GM06990 (cell line): ENCODE data around the gene SAMD9.
A peak's percentile ranks its signal among the peaks of the same experiment; 100 is the strongest.

Experiments
- DNase-seq: peaks from one replicate; pipeline ENCODE4 v3.0.0-alpha.2; 2011; ENCODE audit not compliant: insufficient read length; ENCODE audit errors: extremely low read depth
- H3K27me3 ChIP-seq: replicated peaks from 2 replicates; pipeline ENCODE4 v1.6.0; 2011; ENCODE audit warnings: low read length; ENCODE audit not compliant: control insufficient read depth, insufficient read depth
- H3K36me3 ChIP-seq: 2 replicates; pipeline ENCODE4 v1.5.1; 2011; ENCODE audit warnings: low read length; ENCODE audit not compliant: control insufficient read depth, insufficient read depth
- H3K4me3 ChIP-seq: replicated peaks from 2 replicates; pipeline ENCODE4 v1.5.1; 2011; ENCODE audit warnings: low read depth, mild to moderate bottlenecking, control low read depth, low read length
- CTCF ChIP-seq: IDR thresholded peaks from 2 replicates; pipeline ENCODE4 v1.5.1; 2011; ENCODE audit warnings: low read length, control low read depth, mild to moderate bottlenecking, inconsistent platforms; ENCODE audit not compliant: insufficient read depth, poor library complexity, severe bottlenecking

Gene SAMD9

GRCh38 chr7:93117852-93118530 lies at the start of gene SAMD9:
SAMD9 (minus strand) TSS chr7:93117979; CDS start chr7:93106097, 11,882 bp downstream.
- no peak for TF ChIP-seq CTCF

GRCh38 chr7:93165447-93165846 lies 47.7 kb upstream of the SAMD9 start:
- Histone ChIP-seq H3K36me3 (no peaks in the 10 kb centered on the region), H3K27me3 (no peaks in the 10 kb centered on the region), H3K4me3 (no peak overlapping the region)
- no peak for TF ChIP-seq CTCF
- peak; percentile 43 for DNase-seq

More at GRCh38 chr7:93117852-93118530, at the start of gene SAMD9:
- DNase-seq, result peak; percentile 54
- Histone ChIP-seq H3K27me3 (no peaks in the 10 kb centered on the region), H3K4me3 (peak within 1 kb of the TSS; percentile 69), H3K36me3 (no peaks in the 10 kb centered on the region)

- DNase-seq, result no peak
Observed at GRCh38 chr7:93164766-93165165, 47.0 kb upstream of the SAMD9 start.

GRCh38 chr7:93161181-93161762 lies 43.5 kb upstream of the SAMD9 start:
- DNase-seq, result no peak
- H3K36me3 ChIP-seq, result no peaks in the 10 kb centered on the region
- TF ChIP-seq CTCF, result no peak
- H3K4me3 ChIP-seq, result no peak overlapping the region
- no peaks in the 10 kb centered on the region for H3K27me3 ChIP-seq

More at GRCh38 chr7:93164766-93165165, 47.0 kb upstream of the SAMD9 start:
- no peak overlapping the region for H3K4me3 ChIP-seq
- no peak for TF ChIP-seq CTCF
- H3K36me3 ChIP-seq, result no peaks in the 10 kb centered on the region
- no peaks in the 10 kb centered on the region for H3K27me3 ChIP-seq

GRCh38 chr7:93160410-93160809 lies 42.6 kb upstream of the SAMD9 start:
- DNase-seq, result no peak

More at GRCh38 chr7:93160410-93160809, 42.6 kb upstream of the SAMD9 start:
- Histone ChIP-seq H3K27me3 (no peaks in the 10 kb centered on the region), H3K4me3 (no peak overlapping the region), H3K36me3 (no peaks in the 10 kb centered on the region)
- no peak for TF ChIP-seq CTCF
